SU-DHL-6 (cell line): ENCODE measurements around the gene BEST3.

Source experiments
- H2AFZ ChIP-seq: fragments of 200-600 bp; sonication (generic); 2 replicates; pipeline ENCODE4 v1.6.1; 2014; ENCODE audit warnings: low read depth, mild to moderate bottlenecking, moderate library complexity, mixed read lengths, antibody characterized with exemption, low read length; ENCODE audit not compliant: severe bottlenecking
- H3F3A ChIP-seq: fragments of 200-600 bp; shearing (Covaris generic); 2 replicates; pipeline ENCODE4 v1.6.0; 2016; ENCODE audit warnings: antibody characterized with exemption, mild to moderate bottlenecking; ENCODE audit not compliant: insufficient read depth
- H3K27ac ChIP-seq: fragments of 200-600 bp; sonication (generic); 2 replicates; pipeline ENCODE4 v1.5.1; 2016; ENCODE audit warnings: low read depth, mild to moderate bottlenecking, low read length, moderate library complexity, mixed read lengths
- H3K27me3 ChIP-seq: fragments of 200-600 bp; sonication (generic), shearing (Covaris generic); 2 replicates; pipeline ENCODE4 v1.6.0; 2014; ENCODE audit warnings: mild to moderate bottlenecking, low read length
- H3K36me3 ChIP-seq: fragments of 200-600 bp; sonication (generic); 2 replicates; pipeline ENCODE4 v1.6.1; 2014; ENCODE audit warnings: mild to moderate bottlenecking, low read length, mixed read lengths
- H3K4me2 ChIP-seq: fragments of 300-600, 200-600 bp; shearing (Covaris generic), sonication (generic); 2 replicates; pipeline ENCODE4 v1.6.0; 2014; ENCODE audit warnings: low read length, low read depth, mild to moderate bottlenecking; ENCODE audit not compliant: poor library complexity, severe bottlenecking
- H3K4me3 ChIP-seq: fragments of 200-600 bp; sonication (generic); 2 replicates; pipeline ENCODE4 v1.5.1; 2014; ENCODE audit warnings: antibody characterized with exemption, low read length, mild to moderate bottlenecking, mixed read lengths; ENCODE audit not compliant: insufficient read depth, poor library complexity, severe bottlenecking
- H3K79me2 ChIP-seq: fragments of 200-600 bp; sonication (generic); 2 replicates; pipeline ENCODE4 v1.6.1; 2014; ENCODE audit warnings: mild to moderate bottlenecking, low read length, moderate library complexity; ENCODE audit not compliant: insufficient read depth
- H3K9ac ChIP-seq: fragments of 200-600 bp; sonication (generic); 2 replicates; pipeline ENCODE4 v1.7.0; 2014; ENCODE audit warnings: mild to moderate bottlenecking, low read length
- H3K9me2 ChIP-seq: fragments of 200-600 bp; sonication (generic); replicated peaks from 2 replicates; pipeline ENCODE4 v1.6.1; 2014; ENCODE audit warnings: low read length; ENCODE audit not compliant: insufficient read depth
- H3K9me3 ChIP-seq: fragments of 200-600 bp; sonication (generic); 2 replicates; pipeline ENCODE4 v1.6.1; 2014; ENCODE audit warnings: low read length, mixed read lengths; ENCODE audit not compliant: insufficient read depth
- H4K20me1 ChIP-seq: fragments of 200-600 bp; sonication (generic); 2 replicates; pipeline ENCODE4 v1.6.1; 2014; ENCODE audit warnings: low read depth, mild to moderate bottlenecking, antibody characterized with exemption, low read length, moderate library complexity, mixed read lengths
- EZH2phosphoT487 ChIP-seq: fragments of 200-600 bp; sonication (generic), shearing (Covaris generic); conservative IDR thresholded peaks from 2 replicates; pipeline ENCODE4 v1.6.1; 2018; ENCODE audit warnings: mild to moderate bottlenecking, antibody characterized with exemption, low read length, moderate library complexity, mixed read lengths
- TF ChIP-seq, protein P1 (sequence below): fragments of 200-600 bp; sonication (generic); IDR thresholded peaks from one replicate; pipeline ENCODE4 v1.5.1; 2017; ENCODE audit warnings: antibody characterized with exemption, mild to moderate bottlenecking, low read length, moderate library complexity; ENCODE audit not compliant: insufficient read depth, poor library complexity, severe bottlenecking

Gene BEST3

DNA sequence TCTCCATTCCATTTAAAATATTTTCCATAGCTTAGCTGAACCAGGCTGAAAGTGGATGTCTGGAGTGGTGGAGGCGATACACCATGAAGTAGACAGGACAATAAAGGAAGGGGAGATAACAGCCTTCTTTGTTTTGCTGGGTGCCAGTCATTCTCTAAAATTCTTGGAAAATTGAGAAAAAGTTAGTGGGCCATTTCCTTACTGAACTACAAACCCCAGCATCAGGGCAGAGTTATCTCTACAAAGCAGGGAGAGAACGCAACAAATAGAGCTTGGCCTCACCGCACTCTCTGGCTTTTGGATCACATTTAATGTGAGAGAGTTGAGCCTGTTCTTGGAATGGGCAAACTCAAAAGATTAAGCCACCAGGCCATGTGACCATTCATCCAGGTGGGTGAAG, 47.2 kb downstream of the BEST3 start:
- no peaks in the 10 kb centered on the region for H3K79me2 ChIP-seq
- H3K4me3 ChIP-seq: no peak overlapping the region
- TF ChIP-seq EZH2phosphoT487: no peak
- TF ChIP-seq, protein P1, sequence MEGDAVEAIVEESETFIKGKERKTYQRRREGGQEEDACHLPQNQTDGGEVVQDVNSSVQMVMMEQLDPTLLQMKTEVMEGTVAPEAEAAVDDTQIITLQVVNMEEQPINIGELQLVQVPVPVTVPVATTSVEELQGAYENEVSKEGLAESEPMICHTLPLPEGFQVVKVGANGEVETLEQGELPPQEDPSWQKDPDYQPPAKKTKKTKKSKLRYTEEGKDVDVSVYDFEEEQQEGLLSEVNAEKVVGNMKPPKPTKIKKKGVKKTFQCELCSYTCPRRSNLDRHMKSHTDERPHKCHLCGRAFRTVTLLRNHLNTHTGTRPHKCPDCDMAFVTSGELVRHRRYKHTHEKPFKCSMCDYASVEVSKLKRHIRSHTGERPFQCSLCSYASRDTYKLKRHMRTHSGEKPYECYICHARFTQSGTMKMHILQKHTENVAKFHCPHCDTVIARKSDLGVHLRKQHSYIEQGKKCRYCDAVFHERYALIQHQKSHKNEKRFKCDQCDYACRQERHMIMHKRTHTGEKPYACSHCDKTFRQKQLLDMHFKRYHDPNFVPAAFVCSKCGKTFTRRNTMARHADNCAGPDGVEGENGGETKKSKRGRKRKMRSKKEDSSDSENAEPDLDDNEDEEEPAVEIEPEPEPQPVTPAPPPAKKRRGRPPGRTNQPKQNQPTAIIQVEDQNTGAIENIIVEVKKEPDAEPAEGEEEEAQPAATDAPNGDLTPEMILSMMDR: no peak
- no peak overlapping the region for H2AFZ ChIP-seq
- no peak overlapping the region for H3K9ac ChIP-seq
- no peaks in the 10 kb centered on the region for H3K36me3 ChIP-seq
- no peaks in the 10 kb centered on the region for H3K27me3 ChIP-seq
- no peaks in the 10 kb centered on the region for H3F3A ChIP-seq
- no peak overlapping the region for H3K27ac ChIP-seq
- no peaks in the 10 kb centered on the region for H3K9me2 ChIP-seq
- H4K20me1 ChIP-seq: no peaks in the 10 kb centered on the region
- no peaks in the 10 kb centered on the region for H3K9me3 ChIP-seq
- H3K4me2 ChIP-seq: no peak overlapping the region

DNA sequence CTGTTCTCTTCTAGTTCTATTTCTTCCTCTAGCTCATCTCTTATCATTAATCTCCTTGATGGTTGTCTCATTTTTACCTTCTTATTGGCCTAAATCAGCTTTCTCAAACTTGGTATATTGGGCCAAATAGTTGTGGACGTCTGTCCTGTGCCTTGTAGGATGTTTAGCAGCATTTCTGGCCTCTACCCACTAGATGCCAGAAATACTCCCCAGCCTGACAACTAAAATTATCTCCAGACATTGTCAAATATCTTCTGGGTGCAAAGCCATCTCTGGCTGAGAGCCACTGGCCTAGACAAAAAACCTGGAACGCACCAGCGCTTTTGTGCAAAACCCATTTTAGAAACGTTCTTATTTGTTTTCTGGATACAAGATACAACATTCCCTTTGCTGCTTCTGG, 49.6 kb downstream of the BEST3 start:
- Histone ChIP-seq H3K9me3 (no peaks in the 10 kb centered on the region), H3F3A (no peaks in the 10 kb centered on the region), H4K20me1 (no peaks in the 10 kb centered on the region), H3K9ac (no peak overlapping the region), H3K9me2 (no peaks in the 10 kb centered on the region), H3K79me2 (no peaks in the 10 kb centered on the region), H3K36me3 (no peaks in the 10 kb centered on the region), H3K27me3 (no peaks in the 10 kb centered on the region), H2AFZ (no peak overlapping the region), H3K4me3 (no peak overlapping the region), H3K4me2 (no peak overlapping the region), H3K27ac (no peak overlapping the region)
- no peak for TF ChIP-seq EZH2phosphoT487
- TF ChIP-seq, protein P1: no peak

DNA sequence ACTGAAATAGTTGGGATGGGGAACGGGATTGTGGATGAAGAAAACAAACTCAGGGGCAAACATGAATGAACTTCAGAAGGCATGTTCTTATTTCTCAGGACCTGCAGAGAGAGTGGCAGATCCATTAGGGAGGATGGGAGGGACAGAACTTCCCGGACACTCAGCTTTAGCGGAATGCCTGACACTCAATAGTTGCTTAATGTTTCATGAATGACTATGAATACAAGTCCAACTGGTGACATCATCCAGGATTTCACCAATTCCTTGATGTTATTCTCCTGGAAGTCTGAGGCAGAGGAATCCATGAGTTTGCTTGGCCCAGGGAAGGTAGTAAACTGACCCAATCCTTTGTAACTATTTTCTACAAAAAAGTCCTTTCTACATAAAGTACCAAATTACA, 50.6 kb downstream of the BEST3 start:
- Histone ChIP-seq H3K27ac (no peak overlapping the region), H4K20me1 (no peaks in the 10 kb centered on the region), H3K79me2 (no peaks in the 10 kb centered on the region), H3K27me3 (no peaks in the 10 kb centered on the region), H3K9me3 (no peaks in the 10 kb centered on the region), H2AFZ (no peak overlapping the region), H3K9me2 (no peaks in the 10 kb centered on the region), H3K36me3 (no peaks in the 10 kb centered on the region), H3K4me3 (no peak overlapping the region), H3K9ac (no peak overlapping the region), H3K4me2 (no peak overlapping the region), H3F3A (no peaks in the 10 kb centered on the region)
- TF ChIP-seq EZH2phosphoT487: no peak
- TF ChIP-seq, protein P1: no peak

DNA sequence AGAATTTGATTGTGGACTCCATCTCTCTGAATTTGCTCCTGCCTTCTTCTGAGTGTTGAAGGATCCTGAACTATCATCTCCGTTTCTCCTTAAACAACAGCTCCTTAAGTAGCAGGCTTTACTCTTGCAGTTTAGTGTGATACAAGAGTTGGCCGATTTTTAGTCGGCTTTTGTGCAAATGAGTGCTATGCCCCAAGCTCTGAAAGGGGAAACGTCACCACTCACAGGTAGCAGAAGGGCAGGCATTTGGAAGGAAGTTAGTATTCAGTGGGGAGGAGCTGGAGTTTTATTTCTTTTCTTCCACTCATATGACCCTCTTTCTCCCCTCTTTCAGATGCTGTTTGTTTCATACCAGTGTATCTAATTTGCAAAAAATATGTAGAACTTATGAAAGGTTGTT, 51.9 kb downstream of the BEST3 start:
- Histone ChIP-seq H3K4me2 (no peak overlapping the region), H3K36me3 (no peaks in the 10 kb centered on the region), H3K79me2 (no peaks in the 10 kb centered on the region), H3K4me3 (no peak overlapping the region), H3K27ac (no peak overlapping the region), H3K9me3 (no peaks in the 10 kb centered on the region), H3K9me2 (no peaks in the 10 kb centered on the region), H2AFZ (no peak overlapping the region), H3K9ac (no peak overlapping the region), H3K27me3 (no peaks in the 10 kb centered on the region), H4K20me1 (no peaks in the 10 kb centered on the region), H3F3A (no peaks in the 10 kb centered on the region)
- no peak for TF ChIP-seq EZH2phosphoT487
- TF ChIP-seq, protein P1: no peak
